WTC11 (cell line): Measurements from ENCODE around the gene ALG6.

Experiments used
- CREB1 ChIP-seq: sonication (generic); formaldehyde crosslinking; IDR thresholded peaks from 2 replicates; pipeline ENCODE4 v1.8.0; 2023; ENCODE audit warnings: mild to moderate bottlenecking, missing genetic modification reagents
- ETV6 ChIP-seq: sonication (generic); formaldehyde crosslinking; IDR thresholded peaks from 2 replicates; pipeline ENCODE4 v1.8.1; 2022; ENCODE audit warnings: mild to moderate bottlenecking, missing genetic modification reagents
- SP1 ChIP-seq: sonication (generic); formaldehyde crosslinking; conservative IDR thresholded peaks from 2 replicates; pipeline ENCODE4 v1.8.1; 2022; ENCODE audit warnings: missing genetic modification reagents
- ZNF416 ChIP-seq: fragments of 250-450 bp; sonication (Bioruptor Pico); IDR thresholded peaks from 2 replicates; pipeline ENCODE4 v1.9.0; 2021; ENCODE audit warnings: mild to moderate bottlenecking, inconsistent platforms
- TF ChIP-seq, protein P1 (sequence below): sonication (generic); formaldehyde crosslinking; IDR thresholded peaks from 2 replicates; pipeline ENCODE4 v1.8.0; 2022; ENCODE audit warnings: mild to moderate bottlenecking, missing genetic modification reagents
- TF ChIP-seq, protein P2 (sequence below): fragments of 200-600 bp; IDR thresholded peaks from 2 replicates; pipeline ENCODE4 v1.8.0; 2022; ENCODE audit warnings: antibody characterized with exemption
- TF ChIP-seq, protein P3 (sequence below): sonication (generic); formaldehyde crosslinking; IDR thresholded peaks from 2 replicates; pipeline ENCODE4 v1.8.0; 2022; ENCODE audit warnings: mild to moderate bottlenecking, missing genetic modification reagents
- TF ChIP-seq, protein P4 (sequence below): sonication (generic); formaldehyde crosslinking; IDR thresholded peaks from 2 replicates; pipeline ENCODE4 v1.8.1; 2022; ENCODE audit warnings: mild to moderate bottlenecking, missing genetic modification reagents, moderate library complexity, borderline replicate concordance
- TF ChIP-seq, protein P5 (sequence below): sonication (generic); formaldehyde crosslinking; IDR thresholded peaks from 2 replicates; pipeline ENCODE4 v1.8.1; 2023; ENCODE audit warnings: mild to moderate bottlenecking, missing genetic modification reagents, moderate library complexity

DNA sequence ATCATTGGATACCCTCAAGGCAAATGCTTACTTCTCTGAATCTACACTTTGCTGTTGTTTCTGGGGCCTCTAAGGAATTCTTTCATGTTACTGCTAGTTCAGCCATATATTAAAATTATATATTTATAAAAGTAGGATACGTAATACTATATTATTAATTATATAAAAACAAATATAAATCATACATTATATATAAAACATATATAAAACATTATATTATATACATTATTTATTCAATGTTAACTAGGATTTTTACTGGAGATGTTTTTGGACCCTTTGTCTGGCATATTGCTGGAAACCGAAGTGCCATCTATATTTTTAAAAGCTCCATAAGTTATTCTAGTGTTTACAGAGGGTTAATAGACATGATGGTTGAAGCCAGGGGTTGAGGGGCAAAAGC, 12.2 kb downstream of the ALG6 start:
- TF ChIP-seq, protein P1, sequence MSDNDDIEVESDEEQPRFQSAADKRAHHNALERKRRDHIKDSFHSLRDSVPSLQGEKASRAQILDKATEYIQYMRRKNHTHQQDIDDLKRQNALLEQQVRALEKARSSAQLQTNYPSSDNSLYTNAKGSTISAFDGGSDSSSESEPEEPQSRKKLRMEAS: no peak
- TF ChIP-seq CREB1 (CRISPR knock-in tag) (no peak), ETV6 (CRISPR knock-in tag) (no peak), SP1 (CRISPR knock-in tag) (no peak), ZNF416 (CRISPR knock-in tag) (no peak)
- TF ChIP-seq, protein P2, sequence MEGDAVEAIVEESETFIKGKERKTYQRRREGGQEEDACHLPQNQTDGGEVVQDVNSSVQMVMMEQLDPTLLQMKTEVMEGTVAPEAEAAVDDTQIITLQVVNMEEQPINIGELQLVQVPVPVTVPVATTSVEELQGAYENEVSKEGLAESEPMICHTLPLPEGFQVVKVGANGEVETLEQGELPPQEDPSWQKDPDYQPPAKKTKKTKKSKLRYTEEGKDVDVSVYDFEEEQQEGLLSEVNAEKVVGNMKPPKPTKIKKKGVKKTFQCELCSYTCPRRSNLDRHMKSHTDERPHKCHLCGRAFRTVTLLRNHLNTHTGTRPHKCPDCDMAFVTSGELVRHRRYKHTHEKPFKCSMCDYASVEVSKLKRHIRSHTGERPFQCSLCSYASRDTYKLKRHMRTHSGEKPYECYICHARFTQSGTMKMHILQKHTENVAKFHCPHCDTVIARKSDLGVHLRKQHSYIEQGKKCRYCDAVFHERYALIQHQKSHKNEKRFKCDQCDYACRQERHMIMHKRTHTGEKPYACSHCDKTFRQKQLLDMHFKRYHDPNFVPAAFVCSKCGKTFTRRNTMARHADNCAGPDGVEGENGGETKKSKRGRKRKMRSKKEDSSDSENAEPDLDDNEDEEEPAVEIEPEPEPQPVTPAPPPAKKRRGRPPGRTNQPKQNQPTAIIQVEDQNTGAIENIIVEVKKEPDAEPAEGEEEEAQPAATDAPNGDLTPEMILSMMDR: no peak
- TF ChIP-seq, protein P3, sequence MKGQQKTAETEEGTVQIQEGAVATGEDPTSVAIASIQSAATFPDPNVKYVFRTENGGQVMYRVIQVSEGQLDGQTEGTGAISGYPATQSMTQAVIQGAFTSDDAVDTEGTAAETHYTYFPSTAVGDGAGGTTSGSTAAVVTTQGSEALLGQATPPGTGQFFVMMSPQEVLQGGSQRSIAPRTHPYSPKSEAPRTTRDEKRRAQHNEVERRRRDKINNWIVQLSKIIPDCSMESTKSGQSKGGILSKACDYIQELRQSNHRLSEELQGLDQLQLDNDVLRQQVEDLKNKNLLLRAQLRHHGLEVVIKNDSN (CRISPR knock-in tag): no peak
- TF ChIP-seq, protein P4, sequence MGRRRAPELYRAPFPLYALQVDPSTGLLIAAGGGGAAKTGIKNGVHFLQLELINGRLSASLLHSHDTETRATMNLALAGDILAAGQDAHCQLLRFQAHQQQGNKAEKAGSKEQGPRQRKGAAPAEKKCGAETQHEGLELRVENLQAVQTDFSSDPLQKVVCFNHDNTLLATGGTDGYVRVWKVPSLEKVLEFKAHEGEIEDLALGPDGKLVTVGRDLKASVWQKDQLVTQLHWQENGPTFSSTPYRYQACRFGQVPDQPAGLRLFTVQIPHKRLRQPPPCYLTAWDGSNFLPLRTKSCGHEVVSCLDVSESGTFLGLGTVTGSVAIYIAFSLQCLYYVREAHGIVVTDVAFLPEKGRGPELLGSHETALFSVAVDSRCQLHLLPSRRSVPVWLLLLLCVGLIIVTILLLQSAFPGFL: no peak
- TF ChIP-seq, protein P5, sequence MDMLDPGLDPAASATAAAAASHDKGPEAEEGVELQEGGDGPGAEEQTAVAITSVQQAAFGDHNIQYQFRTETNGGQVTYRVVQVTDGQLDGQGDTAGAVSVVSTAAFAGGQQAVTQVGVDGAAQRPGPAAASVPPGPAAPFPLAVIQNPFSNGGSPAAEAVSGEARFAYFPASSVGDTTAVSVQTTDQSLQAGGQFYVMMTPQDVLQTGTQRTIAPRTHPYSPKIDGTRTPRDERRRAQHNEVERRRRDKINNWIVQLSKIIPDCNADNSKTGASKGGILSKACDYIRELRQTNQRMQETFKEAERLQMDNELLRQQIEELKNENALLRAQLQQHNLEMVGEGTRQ (CRISPR knock-in tag): no peak
